ENCODE data around the gene TRIM46.
A peak's percentile ranks its signal among the peaks of the same experiment; 100 is the strongest.
"Not testable (repeated sequence)": the region's sequence is repeated elsewhere in the genome, so short reads cannot be mapped to it uniquely, and the experiment has no call there.

Gene TRIM46

GRCh38 chr1:155227261-155228095, 53.8 kb downstream of the TRIM46 start:
- peak; percentile 99 for DNase-seq (ENCODE audit: low spot score)

- no peak for DNase-seq (ENCODE audit: low spot score)
These were observed 54.4 kb downstream of the TRIM46 start for GRCh38 chr1:155228096-155228427.

DNA sequence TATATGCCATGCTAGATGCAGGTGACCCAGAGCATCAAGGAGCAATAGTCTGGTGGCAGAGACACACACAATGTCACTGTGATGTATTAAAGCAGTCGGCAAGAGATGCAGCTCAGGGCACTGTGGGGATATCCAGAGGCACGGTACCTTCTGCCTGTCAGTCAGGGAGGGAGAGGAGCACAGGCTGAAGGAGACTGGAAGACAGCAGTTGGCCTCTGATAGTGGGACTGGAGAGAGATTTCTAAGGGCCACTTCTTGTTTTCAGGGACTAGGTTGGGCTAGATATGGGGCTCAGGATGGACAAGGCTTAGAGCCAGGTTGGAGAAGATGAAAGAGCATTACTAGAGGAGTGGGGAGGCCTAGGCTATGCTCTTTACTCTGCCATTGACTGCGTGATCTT, 57.7 kb downstream of the TRIM46 start:
- not testable (repeated sequence) for DNase-seq (ENCODE audit: low spot score)

- peak; percentile 85 for DNase-seq (ENCODE audit: low spot score)
These were observed 58.6 kb downstream of the TRIM46 start for GRCh38 chr1:155232001-155232978.

DNA sequence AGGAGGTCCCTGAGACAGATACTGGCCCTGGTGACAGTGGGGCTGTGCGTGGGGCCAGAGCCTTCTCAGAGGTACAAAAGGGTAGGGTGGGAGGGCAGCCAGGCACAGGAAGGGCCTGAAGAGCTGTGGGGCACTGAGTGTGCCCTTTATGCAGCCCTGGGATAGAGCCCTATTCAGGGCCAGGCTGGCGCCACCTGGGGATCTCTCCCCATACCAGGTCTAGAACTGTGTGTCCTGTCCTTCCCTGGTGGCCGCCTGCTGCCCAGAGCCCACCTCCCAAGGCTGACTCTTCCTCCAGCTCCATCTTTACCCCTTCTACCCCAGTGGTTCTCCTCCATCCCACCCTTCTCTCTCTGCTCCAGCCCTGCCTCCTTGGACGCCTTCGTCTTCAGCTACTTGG, 59.9 kb downstream of the TRIM46 start:
- DNase-seq (ENCODE audit: low spot score): not testable (repeated sequence)
